Activated gamma-delta T cell treated with anti-CD3 and anti-CD28 coated beads, Interleukin-2, amount 50 U/mL, for 16 hours (primary cell): Measurements from ENCODE around the gene CTDNEP1.

Source experiments
- DNase-seq: peaks from one replicate; pipeline ENCODE4 v3.0.0-alpha.2; 2020; ENCODE audit warnings: low read depth

Gene CTDNEP1

DNA sequence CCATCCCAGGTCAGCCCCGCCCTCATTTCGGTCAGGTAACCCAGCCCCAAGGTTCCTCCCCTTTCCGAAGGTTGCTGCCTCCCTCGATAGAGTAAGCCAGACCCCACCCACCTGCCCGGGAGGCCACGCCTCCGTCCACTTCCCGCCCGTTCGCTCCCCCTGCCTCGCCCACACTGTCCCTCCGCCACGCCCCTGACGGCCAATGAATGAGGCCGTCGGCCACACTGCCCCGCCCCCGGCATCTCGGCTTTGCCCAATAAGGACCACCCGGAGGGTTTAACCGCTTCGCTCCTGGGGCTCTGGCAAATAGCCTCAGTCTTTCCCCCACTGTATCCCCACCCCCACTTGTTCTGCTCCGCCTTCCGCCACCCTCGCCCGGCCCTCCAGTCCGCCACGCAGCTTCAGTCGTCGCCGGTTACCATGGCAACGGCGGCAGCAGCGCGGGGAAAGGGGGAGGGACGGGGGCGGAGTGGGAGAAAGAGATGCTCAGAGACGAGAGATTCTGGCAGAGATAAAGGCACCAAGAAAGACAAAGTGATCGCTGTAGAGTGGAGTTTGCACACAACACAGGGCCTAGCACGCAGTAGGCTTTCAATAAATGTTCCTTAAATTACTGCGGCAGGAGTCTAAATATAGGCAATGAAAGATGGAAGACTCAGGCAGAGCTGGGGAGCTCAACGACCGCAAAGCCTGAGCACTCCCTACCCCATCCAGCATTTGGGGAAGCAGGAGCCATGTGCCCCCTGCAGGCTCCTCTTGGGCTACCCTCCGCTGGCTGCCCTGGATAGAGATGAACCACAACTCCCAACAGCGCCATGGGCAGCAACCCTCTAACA, 37.0 kb downstream of the CTDNEP1 start:
- DNase-seq, result peak; percentile 99

DNA sequence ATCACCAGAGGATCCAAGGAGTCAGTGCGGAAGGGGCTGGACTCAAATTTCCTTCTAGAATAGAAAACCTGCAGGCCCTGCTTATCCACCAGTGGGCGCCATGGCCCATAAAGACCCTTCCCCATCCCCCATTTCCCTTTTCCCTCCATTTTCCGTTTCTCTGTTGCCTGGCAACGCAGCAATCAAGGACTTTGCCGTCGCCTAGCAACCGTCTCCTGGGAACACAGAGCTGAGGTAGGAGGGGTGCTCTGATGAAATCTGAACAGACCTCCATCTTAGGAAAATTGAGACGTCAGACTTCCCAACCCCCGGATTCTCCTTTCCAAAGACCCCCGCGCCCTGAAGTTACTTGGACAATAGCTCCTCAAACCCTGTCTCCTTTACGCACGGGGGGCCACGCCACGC, 37.6 kb downstream of the CTDNEP1 start:
- no peak for DNase-seq

DNA sequence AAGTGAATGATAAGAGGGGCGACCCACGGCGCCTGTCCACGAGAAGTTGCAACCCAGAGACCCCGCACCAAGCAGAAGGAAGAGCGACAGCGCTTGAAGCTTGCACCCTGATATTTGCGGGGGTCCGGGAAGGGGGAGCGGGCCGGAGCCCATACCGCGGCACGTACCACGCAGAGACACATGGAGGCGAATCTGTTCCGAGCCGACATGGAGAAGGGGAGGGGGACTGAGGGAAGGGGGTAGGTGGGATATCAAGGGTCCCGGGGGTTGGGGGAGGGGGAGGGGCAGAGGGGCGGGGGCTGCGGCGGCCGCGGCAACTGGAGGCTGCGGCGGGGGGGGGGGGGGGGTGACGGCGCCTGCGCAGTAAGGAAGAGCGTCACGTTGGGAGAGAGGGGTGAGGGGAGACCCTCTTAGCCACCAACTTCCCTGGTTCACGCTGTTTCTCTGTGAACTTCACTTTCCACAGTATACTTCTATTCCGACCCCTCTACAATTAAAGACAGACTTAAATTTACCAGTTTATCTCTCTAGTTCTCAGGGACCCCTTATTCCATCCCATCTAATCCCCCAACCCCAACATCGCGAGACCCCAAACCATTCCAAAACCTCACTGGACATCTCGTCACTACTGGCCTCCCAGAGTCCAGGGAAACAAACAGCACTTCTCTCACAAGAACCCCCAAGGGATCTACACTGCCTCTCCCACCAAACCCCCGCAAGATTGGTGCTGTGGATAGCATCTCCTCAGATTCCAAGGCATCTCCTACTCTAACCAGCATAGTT, 39.9 kb downstream of the CTDNEP1 start:
- DNase-seq, result no peak

DNA sequence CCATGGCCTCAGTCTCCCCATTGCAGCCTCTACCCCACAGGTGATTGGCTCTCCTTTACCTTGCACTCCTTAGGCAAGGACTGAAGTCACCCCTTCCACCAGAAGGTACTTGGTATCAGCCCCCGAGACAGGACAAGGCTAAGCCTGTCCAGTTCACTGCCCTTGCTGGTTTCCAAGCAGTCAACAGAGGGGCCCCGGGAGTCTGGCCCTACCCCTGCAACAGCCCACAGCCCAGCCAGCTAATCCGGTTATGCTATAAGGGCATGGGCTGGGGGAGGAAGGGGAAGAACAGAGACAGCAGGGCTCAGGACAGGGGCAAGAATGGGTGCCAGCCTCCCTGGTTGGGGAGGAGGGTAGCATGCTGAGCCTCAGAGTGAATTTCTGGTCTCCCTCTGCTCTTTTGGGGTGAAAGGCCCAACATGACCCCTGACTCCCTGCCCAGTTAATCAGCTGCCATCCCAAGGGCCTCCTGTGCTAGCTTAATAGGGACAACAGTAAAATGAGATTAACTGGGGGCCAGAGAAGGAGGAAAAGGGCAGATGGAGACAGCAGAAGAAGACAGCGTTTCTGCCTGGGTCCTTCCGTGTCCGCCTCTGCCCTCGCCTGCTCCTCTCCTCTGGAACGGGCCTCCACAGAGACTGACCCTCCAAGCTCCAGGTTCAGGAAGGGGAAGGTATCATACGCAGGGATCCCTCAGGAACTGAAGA, 42.6 kb downstream of the CTDNEP1 start:
- no peak for DNase-seq

DNA sequence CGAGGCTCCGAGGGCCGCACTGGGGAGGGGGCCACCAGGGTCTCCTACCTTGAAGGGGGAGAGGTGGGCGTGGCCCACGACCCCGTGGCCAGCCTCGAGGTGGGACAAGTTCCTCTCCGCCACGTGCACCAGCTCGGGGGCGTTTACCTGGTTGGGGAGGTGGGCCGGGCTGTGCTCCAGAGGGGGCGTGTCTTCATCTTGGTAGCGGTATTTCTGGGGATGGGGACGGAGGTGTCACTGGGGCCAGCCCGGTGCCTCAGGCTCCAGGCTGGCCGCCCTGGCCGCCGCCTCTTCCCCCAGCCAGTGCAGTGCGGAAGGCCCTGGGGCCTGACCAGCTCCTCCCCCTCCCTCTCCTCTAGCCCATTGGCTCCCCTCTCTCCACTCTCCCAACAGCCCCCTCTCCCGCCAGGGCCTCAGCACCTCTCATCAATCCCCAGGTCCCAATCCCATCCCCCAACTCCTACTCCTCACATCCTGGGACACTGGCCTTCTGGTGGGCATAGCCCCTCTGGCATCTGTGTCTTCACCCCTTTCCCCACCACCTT, 43.4 kb downstream of the CTDNEP1 start:
- DNase-seq, result no peak

DNA sequence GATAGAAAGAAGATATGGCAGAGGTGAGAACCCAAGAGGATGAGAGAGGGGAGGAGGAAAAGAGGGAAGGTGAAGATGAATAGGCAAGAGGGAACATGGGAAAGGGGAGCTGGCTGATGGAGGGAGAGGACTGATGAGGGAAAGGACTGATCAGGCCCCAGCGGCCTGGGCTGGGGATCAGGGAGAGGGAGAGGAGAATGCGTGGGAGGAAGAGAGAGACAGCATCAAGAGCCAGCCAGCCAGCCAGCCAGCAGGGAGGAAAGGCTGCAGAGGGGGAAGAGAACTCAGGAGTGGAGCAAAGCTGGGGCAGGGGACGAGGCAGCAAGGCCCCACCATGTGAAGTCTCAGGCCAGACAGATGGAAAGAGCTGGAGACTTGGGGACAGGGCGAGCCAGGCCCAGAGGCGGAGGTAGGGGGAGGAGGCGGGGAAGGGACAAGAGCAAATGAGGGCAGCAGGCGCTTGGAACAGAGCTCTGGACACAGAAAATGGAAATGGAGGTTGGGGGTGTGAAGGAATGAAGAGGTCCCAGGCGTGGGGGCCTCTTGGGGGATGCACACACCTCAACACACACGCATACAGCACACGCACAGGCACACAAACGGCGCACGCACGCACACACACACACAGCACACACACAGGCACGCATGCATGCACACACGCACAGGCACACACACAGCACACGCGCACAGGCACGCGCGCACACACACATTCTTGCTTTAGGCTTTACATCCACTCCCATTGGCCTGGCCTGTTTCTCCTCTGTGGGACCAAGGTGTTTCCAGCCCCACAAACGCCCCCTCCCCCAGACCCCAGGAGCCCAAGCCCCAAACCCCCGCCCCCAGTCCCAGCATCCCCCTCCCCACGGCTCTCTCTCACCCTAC, 44.2 kb downstream of the CTDNEP1 start:
- no peak for DNase-seq

DNA sequence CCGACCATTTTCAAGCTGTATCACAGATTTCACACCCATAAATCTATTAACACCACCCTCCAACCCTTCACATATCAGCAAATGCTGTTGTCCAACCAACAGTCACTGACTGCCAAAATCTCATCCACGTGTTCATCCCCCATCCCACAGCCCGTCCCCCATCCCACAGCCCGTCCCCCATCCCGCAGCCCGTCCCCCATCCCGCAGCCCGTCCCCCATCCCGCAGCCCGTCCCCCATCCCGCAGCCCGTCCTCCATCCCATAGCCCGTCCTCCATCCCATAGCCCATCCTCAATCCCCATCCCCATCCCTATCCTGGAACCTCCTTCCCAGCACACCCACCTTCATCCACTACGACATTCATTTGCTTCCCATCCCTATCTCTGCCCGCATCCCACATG, 46.0 kb downstream of the CTDNEP1 start:
- no peak for DNase-seq

DNA sequence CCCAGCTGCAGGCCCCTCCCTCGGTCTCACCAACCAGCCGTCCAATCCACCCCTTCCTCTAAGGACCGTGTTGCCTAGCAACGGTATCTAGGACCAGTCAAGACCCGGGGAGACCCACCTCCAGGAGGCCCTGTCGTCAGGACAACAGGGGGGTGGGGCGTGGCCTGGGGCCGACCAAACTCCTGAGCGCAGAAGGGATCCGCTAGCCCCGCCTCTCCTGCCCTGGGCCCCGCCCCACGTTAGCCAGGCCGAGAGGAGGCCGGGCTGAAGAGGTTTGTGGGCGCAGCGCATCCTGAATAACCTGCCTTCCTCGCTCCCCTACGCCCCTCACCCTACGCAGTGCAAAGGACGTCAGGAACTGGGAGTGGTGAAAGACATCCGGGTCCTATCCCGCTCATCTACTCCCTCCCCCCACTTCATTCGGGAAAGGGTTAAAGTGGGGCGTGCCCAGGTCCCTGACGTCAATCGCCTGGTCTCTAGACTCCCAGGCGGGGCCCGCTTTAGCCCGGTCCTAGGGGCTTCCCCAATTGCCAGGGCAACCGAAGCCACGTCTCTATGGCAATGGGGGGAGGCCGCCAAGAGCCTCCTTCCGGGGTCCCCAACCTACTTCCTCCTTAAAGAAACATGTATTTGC, 46.6 kb downstream of the CTDNEP1 start:
- DNase-seq, result peak; percentile 92

DNA sequence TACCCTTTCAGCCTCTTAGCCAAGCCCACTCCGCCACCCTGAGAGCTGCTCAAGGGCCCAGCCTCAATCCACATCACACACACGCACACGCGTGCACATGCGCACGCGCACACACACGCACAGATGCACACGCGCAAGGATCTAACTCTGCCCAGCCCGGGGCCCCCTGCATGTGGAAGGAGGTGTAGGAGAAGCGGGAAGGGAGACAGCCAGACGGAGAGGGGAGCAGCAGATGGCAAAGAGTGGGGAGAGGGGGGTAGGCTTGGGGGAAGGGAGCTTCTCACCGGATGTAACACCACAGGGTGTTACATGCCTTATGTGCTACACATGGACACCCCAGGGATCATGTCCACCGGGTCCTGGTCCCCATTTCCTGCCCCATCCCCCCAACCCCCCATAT, 47.2 kb downstream of the CTDNEP1 start:
- no peak for DNase-seq

DNA sequence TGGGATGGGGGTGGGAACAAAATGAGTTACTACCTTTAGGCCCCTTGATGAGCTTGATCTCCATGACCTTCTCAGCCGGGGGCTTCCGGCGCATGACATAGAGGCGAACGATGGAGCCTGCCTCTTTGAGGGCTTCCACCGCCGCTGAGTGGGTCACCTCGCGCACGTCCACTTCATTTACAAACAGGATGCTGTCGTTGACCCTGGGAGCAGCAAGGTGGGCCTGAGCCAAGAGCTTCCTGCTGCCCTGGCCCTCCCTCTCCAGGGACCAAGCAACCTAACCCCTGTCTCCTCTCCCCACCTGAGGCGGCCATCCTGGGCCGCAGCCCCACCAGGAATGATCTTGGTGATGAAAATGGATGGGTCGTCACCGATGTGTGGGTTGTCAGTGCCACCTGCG, 48.1 kb downstream of the CTDNEP1 start:
- DNase-seq, result no peak

DNA sequence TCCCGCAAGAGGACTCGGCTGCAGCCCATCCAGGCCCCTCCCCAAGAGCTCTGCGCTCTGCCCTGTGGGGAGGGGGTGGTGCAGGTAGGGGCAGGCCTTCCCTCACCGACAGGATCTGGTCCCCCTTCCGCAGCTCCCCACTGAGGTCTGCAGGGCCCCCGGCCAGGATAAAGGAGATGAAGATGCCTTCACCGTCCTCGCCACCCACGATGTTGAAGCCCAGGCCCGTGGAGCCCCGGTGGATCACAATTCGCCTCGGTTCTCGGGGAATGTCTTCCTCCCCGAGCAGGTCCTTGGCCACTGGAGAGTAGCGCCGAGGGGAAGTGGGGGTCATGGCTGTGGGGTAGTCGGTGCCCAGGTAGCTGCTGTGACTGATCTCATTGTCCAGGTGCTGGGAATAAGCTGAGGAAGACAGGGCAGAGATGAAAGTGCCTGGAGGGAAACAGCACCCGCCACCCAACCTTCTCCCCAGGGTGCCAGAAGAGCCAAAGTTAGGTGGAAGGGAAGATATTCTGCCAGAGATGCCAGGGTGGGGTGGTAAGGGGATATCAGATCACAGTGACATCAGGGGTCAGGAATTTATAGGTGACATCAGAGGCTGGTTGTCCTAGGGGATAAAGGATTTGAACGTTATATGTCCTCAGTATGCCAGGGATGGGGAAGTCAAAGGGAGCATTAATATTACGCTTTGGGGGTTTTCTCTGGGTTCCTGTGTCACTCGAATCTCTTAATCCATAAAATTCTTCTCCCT, 54.7 kb downstream of the CTDNEP1 start:
- no peak for DNase-seq

DNA sequence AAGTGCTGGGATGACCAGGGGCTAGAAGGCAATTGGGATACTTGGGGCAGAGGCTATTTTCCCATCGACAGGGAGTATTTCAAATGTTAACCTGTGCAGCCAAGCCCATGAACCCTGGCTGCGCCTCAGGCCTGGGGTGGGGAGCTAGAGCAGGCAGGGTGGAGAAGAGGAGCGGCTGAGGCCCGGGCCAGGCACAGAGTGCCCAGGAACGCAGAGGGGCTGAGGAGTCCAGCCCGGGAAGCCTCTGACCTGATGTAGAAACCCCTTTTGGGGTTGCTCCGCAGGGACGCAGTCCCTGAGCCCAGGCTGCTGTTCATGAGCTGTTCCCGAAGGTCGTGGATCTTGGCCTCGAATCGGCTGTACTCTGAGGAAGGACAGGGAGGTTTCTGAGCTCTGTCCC, 55.6 kb downstream of the CTDNEP1 start:
- DNase-seq, result no peak
